ENCODE data around the gene SGCG. TPM values are rescaled to one million over a fixed set of nuclear protein-coding genes. Genes with fewer than 3 reads are reported as not detected.
"Not testable (repeated sequence)": the region's sequence is repeated elsewhere in the genome, so short reads cannot be mapped to it uniquely, and the experiment has no call there.

Gene SGCG
- total and polyA plus RNA-seq, 12 donors = 0.32 to 1.3 (median 0.47) TPM; not detected in 6

- TF ChIP-seq CTCF (IDR thresholded peaks at IDR 0.05) (no peak), POLR2A (IDR thresholded peaks at IDR 0.05) (no peak)
- Histone ChIP-seq H3K36me3 (replicated peaks in 1 of 2) (no peaks in the 10 kb centered on the region), H3K4me1 (replicated peaks in 1 of 2) (no peaks in the 10 kb centered on the region), H3K4me3 (no peak overlapping the region), H3K27ac (no peak overlapping the region), H3K9me3 (replicated peaks in 1 of 3) (no peaks in the 10 kb centered on the region), H3K27me3 (no peaks in the 10 kb centered on the region)
- intact Hi-C loops (cut with DNase I) = no loop called here
- 72 to 84% (median 82%) methylated on average over 4 to 5 of the region's 5 CpGs for WGBS, 4 donors
- no peak for DNase-seq
Measured at GRCh38 chr13:23243066-23243465, 62.3 kb downstream of the SGCG start.

- intact Hi-C loops (cut with DNase I); H3K9me3 ChIP-seq (replicated peaks in 1 of 3); DNase-seq; H3K4me3 ChIP-seq; H3K27ac ChIP-seq; H3K27me3 ChIP-seq; H3K4me1 ChIP-seq (replicated peaks in 1 of 2); H3K36me3 ChIP-seq (replicated peaks in 1 of 2): not testable (repeated sequence)
- 93 to 96% (median 95%) methylated on average over 25 to 26 of the region's 26 CpGs for WGBS, 4 donors
Measured at GRCh38 chr13:23248410-23248809, 67.6 kb downstream of the SGCG start.

- Histone ChIP-seq H3K9me3 (replicated peaks in 1 of 3) (no peaks in the 10 kb centered on the region), H3K36me3 (replicated peaks in 1 of 2) (no peaks in the 10 kb centered on the region), H3K27me3 (no peaks in the 10 kb centered on the region), H3K4me3 (no peak overlapping the region), H3K4me1 (replicated peaks in 1 of 2) (no peaks in the 10 kb centered on the region), H3K27ac (no peak overlapping the region)
- DNase-seq = no peak
- intact Hi-C loops (cut with DNase I) = no loop called here
- 89 to 93% (median 92%) methylated on average over 4 of the region's 4 CpGs for WGBS, 4 donors
- TF ChIP-seq CTCF (IDR thresholded peaks at IDR 0.05) (no peak), POLR2A (IDR thresholded peaks at IDR 0.05) (no peak)
Measured at GRCh38 chr13:23254506-23254905, 73.7 kb downstream of the SGCG start.

- no peaks in the 10 kb centered on the region for H3K9me3 ChIP-seq (replicated peaks in 1 of 3)
- intact Hi-C loops (cut with DNase I) = no loop called here
- H3K27ac ChIP-seq = no peak overlapping the region
- H3K4me3 ChIP-seq = no peak overlapping the region
- H3K36me3 ChIP-seq (replicated peaks in 1 of 2) = no peaks in the 10 kb centered on the region
- 46 to 67% (median 56%) methylated on average over 4 of the region's 4 CpGs for WGBS, 4 donors
- no peaks in the 10 kb centered on the region for H3K27me3 ChIP-seq
- TF ChIP-seq POLR2A (IDR thresholded peaks at IDR 0.05) (no peak), CTCF (IDR thresholded peaks at IDR 0.05) (no peak)
- H3K4me1 ChIP-seq (replicated peaks in 1 of 2) = no peaks in the 10 kb centered on the region
- DNase-seq = no peak
Measured at GRCh38 chr13:23267571-23267970, 86.8 kb downstream of the SGCG start.

GRCh38 chr13:23268441-23268840 is 87.7 kb downstream of the SGCG start:
- no peaks in the 10 kb centered on the region for H3K4me1 ChIP-seq (replicated peaks in 1 of 2)
- 60 to 100% (median 81%) methylated on average over 1 of the region's 1 CpG for WGBS, 4 donors
- intact Hi-C loops (cut with DNase I) = no loop called here

More at GRCh38 chr13:23268441-23268840, 87.7 kb downstream of the SGCG start:
- TF ChIP-seq POLR2A (IDR thresholded peaks at IDR 0.05) = no peak
- TF ChIP-seq CTCF (IDR thresholded peaks at IDR 0.05) = no peak
- Histone ChIP-seq H3K27ac (no peak overlapping the region), H3K4me3 (no peak overlapping the region), H3K36me3 (replicated peaks in 1 of 2) (no peaks in the 10 kb centered on the region), H3K27me3 (no peaks in the 10 kb centered on the region), H3K9me3 (replicated peaks in 1 of 3) (no peaks in the 10 kb centered on the region)
- no peak for DNase-seq

All from adrenal gland (tissue), 12 donors.